Keratinocyte (primary cell): ENCODE results near the gene CSAG1. TPM values are rescaled to one million over a fixed set of nuclear protein-coding genes. Genes with fewer than 3 reads are reported as not detected.
"Not testable (repeated sequence)": the region's sequence is repeated elsewhere in the genome, so short reads cannot be mapped to it uniquely, and the experiment has no call there.

Source experiments
- DNase-seq: peaks from one replicate; pipeline ENCODE4 v3.0.0-alpha.2; 2011; ENCODE audit warnings: low read depth, missing footprints, low spot score
- FAIRE-seq: peaks from 2 replicates; lab custom pipeline; 2011; peaks lifted over from hg19 to GRCh38; lab: Jason Lieb, UNC
- H2AFZ ChIP-seq: 2 replicates; pipeline ENCODE4 v1.6.0; 2012; ENCODE audit warnings: low read length, control low read depth, inconsistent platforms; ENCODE audit not compliant: control insufficient read depth
- H3K27ac ChIP-seq: 2 replicates; pipeline ENCODE4 v1.5.1; 2011; ENCODE audit warnings: low read length; ENCODE audit not compliant: control insufficient read depth, insufficient read depth
- H3K27me3 ChIP-seq: 3 replicates; pipeline ENCODE4 v1.6.0; 2011; ENCODE audit warnings: low read length; ENCODE audit not compliant: control insufficient read depth, insufficient read depth; ENCODE audit errors: extremely low read depth
- H3K36me3 ChIP-seq, 2 experiments: 2 replicates in 1 of 2; 3 replicates in 1 of 2; pipeline ENCODE4 v1.5.1; 2011; ENCODE audit warnings: low read length in 2 of 2, mild to moderate bottlenecking in 1 of 2; ENCODE audit not compliant: control insufficient read depth in 2 of 2, insufficient read depth in 2 of 2; ENCODE audit errors: extremely low read depth in 1 of 2
- H3K4me1 ChIP-seq: 3 replicates; pipeline ENCODE4 v1.5.1; 2011; ENCODE audit warnings: low read length; ENCODE audit not compliant: control insufficient read depth, insufficient read depth; ENCODE audit errors: extremely low read depth
- H3K4me2 ChIP-seq: 3 replicates; pipeline ENCODE4 v1.6.0; 2011; ENCODE audit warnings: low read depth, low read length; ENCODE audit not compliant: control insufficient read depth, insufficient read depth; ENCODE audit errors: extremely low read depth
- H3K4me3 ChIP-seq, 3 experiments: fragments of 200-600 bp in 1 of 3; sonication (generic) in 1 of 3; 2 replicates in 2 of 3; 3 replicates in 1 of 3; pipeline ENCODE4 v1.5.1; 2011 to 2016; ENCODE audit warnings: low read length in 3 of 3, mild to moderate bottlenecking in 3 of 3, control low read depth in 2 of 3, inconsistent platforms in 1 of 3, low read depth in 1 of 3, mixed read lengths in 1 of 3, mixed run types in 1 of 3, moderate library complexity in 1 of 3; ENCODE audit not compliant: control insufficient read depth in 2 of 3, insufficient read depth in 2 of 3; ENCODE audit errors: extremely low read depth in 1 of 3
- H3K79me2 ChIP-seq: 2 replicates; pipeline ENCODE4 v1.6.0; 2012; ENCODE audit warnings: low read length; ENCODE audit not compliant: control insufficient read depth, insufficient read depth
- H3K9ac ChIP-seq: 3 replicates; pipeline ENCODE4 v1.6.0; 2011; ENCODE audit warnings: low read length; ENCODE audit not compliant: control insufficient read depth, insufficient read depth; ENCODE audit errors: extremely low read depth
- H3K9me1 ChIP-seq: 3 replicates; pipeline ENCODE4 v1.6.0; 2011; ENCODE audit warnings: low read length; ENCODE audit not compliant: control insufficient read depth, insufficient read depth; ENCODE audit errors: extremely low read depth
- H3K9me3 ChIP-seq: 2 replicates; pipeline ENCODE4 v1.5.1; 2012; ENCODE audit warnings: low read depth, low read length; ENCODE audit not compliant: control insufficient read depth
- H4K20me1 ChIP-seq: 3 replicates; pipeline ENCODE4 v1.6.0; 2011; ENCODE audit warnings: low read length; ENCODE audit not compliant: control insufficient read depth, insufficient read depth; ENCODE audit errors: extremely low read depth
- EZH2 ChIP-seq: IDR thresholded peaks from one replicate; pipeline ENCODE4 v1.6.1; 2012; ENCODE audit warnings: inconsistent platforms, mild to moderate bottlenecking, low read length, moderate library complexity
- dilution Hi-C: fragments of 300-500 bp; cut with MboI; formaldehyde crosslinking; loops from one replicate; pipeline ENCODE4 v1.7.0; 2020; ENCODE audit warnings: low sequenced_read_pairs; ENCODE audit not compliant: extremely low pct_ligation_motif_present
- polyA plus RNA-seq, 5 experiments: library from polyadenylated mRNA; depleted of rRNA in 3 of 5; stranded (reverse) in 3 of 5; stranded (forward) in 1 of 5; unstranded in 1 of 5; fragments of >200 nt; gene quantifications; 1 replicate in 1 of 5; 2 replicates in 3 of 5; 3 replicates in 1 of 5; pipeline versions ENCODE4 v1.2.1 to v1.2.3, GENCODE V29; 2011 to 2012; ENCODE audit warnings: missing spikeins in 2 of 5, low read depth in 1 of 5, low replicate concordance in 1 of 5
- TF ChIP-seq, protein P1 (sequence below), 3 experiments: IDR thresholded peaks in 1 of 3; conservative IDR thresholded peaks in 1 of 3; optimal IDR thresholded peaks in 1 of 3; 2 replicates in 2 of 3; 3 replicates in 1 of 3; pipeline versions ENCODE3 to v1.5.1; 2011; ENCODE audit warnings: low read length in 3 of 3, mild to moderate bottlenecking in 3 of 3, moderate library complexity in 2 of 3, control low read depth in 1 of 3, inconsistent platforms in 1 of 3; ENCODE audit not compliant: insufficient read depth in 2 of 3; ENCODE audit errors: extremely low read depth in 1 of 3

CSAG1 gene
- polyA plus RNA-seq, 1 donor (not counting 4 experiments of a cell fraction or from before 2014, with no cell fraction given) = not detected

DNA sequence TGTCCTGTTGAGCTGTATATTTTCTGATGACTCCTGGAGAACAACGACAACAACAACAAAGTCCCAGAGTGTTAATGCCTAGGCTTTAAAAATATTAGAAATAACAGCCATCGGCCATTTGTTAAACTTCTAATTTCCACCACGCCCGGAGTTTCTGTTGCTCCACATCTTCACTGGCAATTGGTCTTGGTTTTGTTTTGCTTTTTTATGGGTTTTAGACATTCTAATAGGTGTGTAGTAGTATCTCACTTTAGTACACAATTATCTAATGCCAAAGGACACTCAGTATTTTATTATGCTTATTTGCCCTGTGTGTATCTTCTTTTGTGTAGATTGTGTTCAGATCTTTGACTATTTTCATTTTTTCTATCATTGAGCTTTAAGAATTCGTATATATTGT, 5.0 kb upstream of the CSAG1 start:
- FAIRE-seq = no peak

DNA sequence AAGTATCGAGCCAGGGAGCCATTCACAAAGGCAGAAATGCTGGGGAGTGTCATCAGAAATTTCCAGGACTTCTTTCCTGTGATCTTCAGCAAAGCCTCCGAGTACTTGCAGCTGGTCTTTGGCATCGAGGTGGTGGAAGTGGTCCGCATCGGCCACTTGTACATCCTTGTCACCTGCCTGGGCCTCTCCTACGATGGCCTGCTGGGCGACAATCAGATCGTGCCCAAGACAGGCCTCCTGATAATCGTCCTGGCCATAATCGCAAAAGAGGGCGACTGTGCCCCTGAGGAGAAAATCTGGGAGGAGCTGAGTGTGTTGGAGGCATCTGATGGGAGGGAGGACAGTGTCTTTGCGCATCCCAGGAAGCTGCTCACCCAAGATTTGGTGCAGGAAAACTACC, 3.0 kb upstream of the CSAG1 start:
- FAIRE-seq, H3K79me2 ChIP-seq, dilution Hi-C loops: not testable (repeated sequence)

More for the DNA sequence above, 5.0 kb upstream of the CSAG1 start:
- no peak for TF ChIP-seq EZH2
- TF ChIP-seq, protein P1, sequence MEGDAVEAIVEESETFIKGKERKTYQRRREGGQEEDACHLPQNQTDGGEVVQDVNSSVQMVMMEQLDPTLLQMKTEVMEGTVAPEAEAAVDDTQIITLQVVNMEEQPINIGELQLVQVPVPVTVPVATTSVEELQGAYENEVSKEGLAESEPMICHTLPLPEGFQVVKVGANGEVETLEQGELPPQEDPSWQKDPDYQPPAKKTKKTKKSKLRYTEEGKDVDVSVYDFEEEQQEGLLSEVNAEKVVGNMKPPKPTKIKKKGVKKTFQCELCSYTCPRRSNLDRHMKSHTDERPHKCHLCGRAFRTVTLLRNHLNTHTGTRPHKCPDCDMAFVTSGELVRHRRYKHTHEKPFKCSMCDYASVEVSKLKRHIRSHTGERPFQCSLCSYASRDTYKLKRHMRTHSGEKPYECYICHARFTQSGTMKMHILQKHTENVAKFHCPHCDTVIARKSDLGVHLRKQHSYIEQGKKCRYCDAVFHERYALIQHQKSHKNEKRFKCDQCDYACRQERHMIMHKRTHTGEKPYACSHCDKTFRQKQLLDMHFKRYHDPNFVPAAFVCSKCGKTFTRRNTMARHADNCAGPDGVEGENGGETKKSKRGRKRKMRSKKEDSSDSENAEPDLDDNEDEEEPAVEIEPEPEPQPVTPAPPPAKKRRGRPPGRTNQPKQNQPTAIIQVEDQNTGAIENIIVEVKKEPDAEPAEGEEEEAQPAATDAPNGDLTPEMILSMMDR (optimal IDR thresholded peaks at IDR 0.05 in 1 of 3, IDR thresholded peaks at IDR 0.05 in 1 of 3, conservative IDR thresholded peaks at IDR 0.05 in 1 of 3; ENCODE audit: extremely low read depth in 1 of 3, insufficient read depth in 2 of 3, low read length in 3 of 3) = no peak
- no peak overlapping the region for H3K4me3 ChIP-seq
- H3K79me2 ChIP-seq = no peaks in the 10 kb centered on the region
- H3K4me2 ChIP-seq = no peak overlapping the region
- dilution Hi-C loops = no loop called here
- no peaks in the 10 kb centered on the region for H3K27me3 ChIP-seq
- no peaks in the 10 kb centered on the region for H4K20me1 ChIP-seq
- H3K9ac ChIP-seq = no peak overlapping the region
- no peaks in the 10 kb centered on the region for H3K9me1 ChIP-seq
- no peak overlapping the region for H3K27ac ChIP-seq
- no peak overlapping the region for H2AFZ ChIP-seq
- DNase-seq = no peak
- H3K36me3 ChIP-seq = no peaks in the 10 kb centered on the region
- H3K9me3 ChIP-seq = no peaks in the 10 kb centered on the region
- no peaks in the 10 kb centered on the region for H3K4me1 ChIP-seq

DNA sequence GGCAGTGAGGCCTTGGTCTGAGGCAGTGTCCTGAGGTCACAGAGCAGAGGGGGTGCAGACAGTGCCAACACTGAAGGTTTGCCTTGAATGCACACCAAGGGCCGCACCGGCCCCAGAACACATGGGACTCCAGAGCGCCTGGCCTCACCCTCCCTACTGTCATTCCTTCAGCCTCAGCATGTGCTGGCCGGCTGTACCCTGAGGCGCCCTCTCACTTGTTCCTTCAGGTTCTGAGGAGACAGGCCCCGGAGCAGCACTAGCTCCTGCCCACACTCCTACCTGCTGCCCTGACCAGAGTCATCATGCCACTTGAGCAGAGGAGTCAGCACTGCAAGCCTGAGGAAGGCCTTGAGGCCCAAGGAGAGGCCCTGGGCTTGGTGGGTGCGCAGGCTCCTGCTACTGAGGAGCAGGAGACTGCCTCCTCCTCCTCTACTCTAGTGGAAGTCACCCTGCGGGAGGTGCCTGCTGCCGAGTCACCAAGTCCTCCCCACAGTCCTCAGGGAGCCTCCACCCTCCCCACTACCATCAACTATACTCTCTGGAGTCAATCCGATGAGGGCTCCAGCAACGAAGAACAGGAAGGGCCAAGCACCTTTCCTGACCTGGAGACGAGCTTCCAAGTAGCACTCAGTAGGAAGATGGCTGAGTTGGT, 2.5 kb upstream of the CSAG1 start:
- no peak for TF ChIP-seq EZH2
- TF ChIP-seq, protein P1 (optimal IDR thresholded peaks at IDR 0.05 in 1 of 3, IDR thresholded peaks at IDR 0.05 in 1 of 3, conservative IDR thresholded peaks at IDR 0.05 in 1 of 3; ENCODE audit: extremely low read depth in 1 of 3, insufficient read depth in 2 of 3, low read length in 3 of 3) = no peak
- Histone ChIP-seq H3K4me1 (no peaks in the 10 kb centered on the region), H3K27me3 (no peaks in the 10 kb centered on the region), H3K27ac (no peak overlapping the region), H3K79me2 (no peaks in the 10 kb centered on the region), H3K9me1 (no peaks in the 10 kb centered on the region), H2AFZ (no peak overlapping the region), H3K4me2 (no peak overlapping the region), H3K4me3 (no peak overlapping the region), H3K9me3 (no peaks in the 10 kb centered on the region), H3K9ac (no peak overlapping the region), H3K36me3 (no peaks in the 10 kb centered on the region), H4K20me1 (no peaks in the 10 kb centered on the region)
- dilution Hi-C loops = no loop called here
- DNase-seq (no peak), FAIRE-seq (no peak)

More for the DNA sequence above, 3.0 kb upstream of the CSAG1 start:
- not testable (repeated sequence) for H3K27me3 ChIP-seq, H3K36me3 ChIP-seq, H3K27ac ChIP-seq, H3K9me1 ChIP-seq, H3K4me2 ChIP-seq, H3K9ac ChIP-seq, H3K4me3 ChIP-seq, H4K20me1 ChIP-seq, H3K4me1 ChIP-seq, H2AFZ ChIP-seq, H3K9me3 ChIP-seq, DNase-seq
